Neural progenitor cell (in vitro differentiated cells): ENCODE data around the gene IQCC.

Experiments used
- CTCF ChIP-seq: fragments of 200-600 bp; sonication (generic); IDR thresholded peaks from 2 replicates; pipeline ENCODE4 v1.5.1; 2017; ENCODE audit warnings: antibody characterized with exemption, mild to moderate bottlenecking
- EZH2 ChIP-seq: fragments of 200-600 bp; sonication (generic); IDR thresholded peaks from 2 replicates; pipeline ENCODE4 v1.6.1; 2017; ENCODE audit warnings: antibody characterized with exemption, mild to moderate bottlenecking, moderate library complexity

DNA sequence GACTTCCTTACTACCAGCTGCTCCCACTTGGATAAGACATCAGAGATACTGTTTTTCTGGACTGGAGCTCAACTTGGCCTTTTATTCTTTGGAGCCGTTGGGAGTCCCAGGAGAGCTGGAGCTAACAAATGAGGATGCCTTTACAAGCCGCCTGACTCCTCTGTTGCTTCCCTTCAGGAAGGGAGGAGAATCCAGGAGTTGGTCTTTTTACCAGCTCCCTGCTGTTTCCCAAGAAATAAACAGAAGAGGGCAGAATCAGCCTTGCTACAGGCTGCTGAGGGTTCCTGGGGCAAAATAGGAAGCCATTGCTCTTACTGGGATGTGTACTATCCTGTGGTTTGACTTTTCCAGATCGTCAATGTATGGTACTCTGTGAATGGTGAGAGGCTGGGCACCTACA lies 18.2 kb downstream of the IQCC start:
- TF ChIP-seq CTCF, result no peak
- no peak for TF ChIP-seq EZH2
